ENCODE results near the gene CALCR.
"Not testable (repeated sequence)": the region's sequence is repeated elsewhere in the genome, so short reads cannot be mapped to it uniquely, and the experiment has no call there.

Gene CALCR

GRCh38 chr7:93574646-93575554 lies at the start of gene CALCR:
CALCR (minus strand) TSS chr7:93574724; CDS start chr7:93486981, 87,743 bp downstream.
- DNase-seq (ENCODE audit: low spot score) = no peak

- no peak for DNase-seq (ENCODE audit: low spot score)
Measured at GRCh38 chr7:93623816-93624215, 49.3 kb upstream of the CALCR start.

DNA sequence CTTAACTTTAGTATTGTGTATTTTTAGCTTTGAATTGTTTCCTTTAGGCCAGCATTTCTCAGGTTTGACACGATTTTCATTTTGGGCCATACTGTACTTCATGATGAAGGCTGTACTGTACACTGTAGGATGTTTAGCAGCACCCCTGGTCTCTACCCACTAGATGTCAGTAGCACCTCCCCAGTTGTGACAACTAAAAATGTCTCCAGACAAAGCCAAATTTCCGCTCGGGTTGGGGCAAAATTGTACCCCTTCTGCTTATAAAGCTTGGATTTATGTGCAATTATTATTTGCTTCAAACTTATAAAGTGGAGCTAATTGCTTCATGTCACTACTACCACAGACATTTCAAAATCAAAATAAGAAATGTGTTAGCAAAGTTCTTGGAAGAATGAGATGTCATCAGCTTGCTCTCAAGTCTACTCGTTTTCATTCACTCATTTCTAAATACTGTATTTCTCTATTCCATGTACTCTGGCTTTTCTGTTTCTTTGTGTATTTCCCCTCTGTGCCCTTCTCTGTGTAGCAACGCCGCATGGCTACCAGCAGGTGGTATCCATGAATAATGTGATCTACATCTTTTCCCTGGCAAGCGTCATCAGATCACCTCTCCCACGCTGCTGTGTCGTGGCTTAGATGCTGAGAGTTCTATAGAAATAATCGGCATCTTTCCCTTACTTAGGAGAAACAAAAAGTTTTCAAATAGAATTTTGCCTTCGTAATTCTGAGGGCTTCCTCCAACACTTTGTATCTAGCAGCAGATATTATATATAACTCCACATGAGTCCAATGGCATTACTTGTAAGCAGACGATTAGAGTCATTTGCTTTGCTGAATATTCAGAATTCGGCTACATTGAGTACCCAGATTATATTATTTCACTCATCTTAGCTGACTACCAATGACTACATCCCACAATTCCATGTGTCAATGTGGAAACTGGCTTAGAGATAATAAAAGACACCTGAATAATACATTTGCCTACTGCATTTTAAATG lies 47.8 kb upstream of the CALCR start:
- DNase-seq (ENCODE audit: low spot score) = no peak

DNA sequence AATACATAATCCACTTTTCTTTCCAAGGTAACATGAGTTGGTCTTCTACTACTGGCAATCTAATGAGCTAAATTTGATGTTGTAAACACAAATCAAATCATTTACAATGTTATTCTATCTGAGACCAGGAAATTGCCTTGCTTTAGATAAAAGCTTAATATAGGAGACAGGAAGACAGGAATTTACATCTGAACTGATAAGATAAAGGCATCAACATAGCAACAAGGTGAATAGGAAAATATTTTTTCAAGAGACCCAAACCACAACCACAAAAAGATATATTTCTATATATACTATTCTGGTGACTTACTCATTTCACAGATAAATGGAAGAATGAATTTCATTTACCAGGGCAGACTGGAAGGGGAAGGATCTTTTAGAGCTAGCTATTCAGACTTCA lies 46.3 kb upstream of the CALCR start:
- DNase-seq (ENCODE audit: low spot score) = no peak

GRCh38 chr7:93620057-93620456 lies 45.5 kb upstream of the CALCR start:
- no peak for DNase-seq (ENCODE audit: low spot score)

- DNase-seq (ENCODE audit: low spot score) = no peak
Measured at GRCh38 chr7:93601363-93601762, 26.8 kb upstream of the CALCR start.

DNA sequence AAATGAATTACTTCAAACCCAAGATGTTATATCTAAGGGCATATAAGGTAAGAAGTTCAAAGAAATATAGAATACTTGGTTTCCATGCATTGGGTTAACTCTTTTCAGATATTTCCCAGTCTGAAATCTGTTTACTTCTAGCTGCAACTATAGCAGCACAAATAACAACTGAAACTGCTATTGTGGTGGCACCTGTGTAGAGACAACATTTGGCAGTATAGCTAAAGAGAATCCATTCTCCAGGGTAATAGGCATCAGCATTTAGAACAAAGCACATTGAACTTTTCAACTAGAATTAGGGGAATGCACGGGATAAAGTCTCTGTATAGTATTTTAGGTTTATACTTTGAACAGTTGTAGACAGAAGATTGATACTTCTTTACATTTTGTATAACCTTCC lies 19.7 kb upstream of the CALCR start:
- DNase-seq (ENCODE audit: low spot score) = no peak

DNA sequence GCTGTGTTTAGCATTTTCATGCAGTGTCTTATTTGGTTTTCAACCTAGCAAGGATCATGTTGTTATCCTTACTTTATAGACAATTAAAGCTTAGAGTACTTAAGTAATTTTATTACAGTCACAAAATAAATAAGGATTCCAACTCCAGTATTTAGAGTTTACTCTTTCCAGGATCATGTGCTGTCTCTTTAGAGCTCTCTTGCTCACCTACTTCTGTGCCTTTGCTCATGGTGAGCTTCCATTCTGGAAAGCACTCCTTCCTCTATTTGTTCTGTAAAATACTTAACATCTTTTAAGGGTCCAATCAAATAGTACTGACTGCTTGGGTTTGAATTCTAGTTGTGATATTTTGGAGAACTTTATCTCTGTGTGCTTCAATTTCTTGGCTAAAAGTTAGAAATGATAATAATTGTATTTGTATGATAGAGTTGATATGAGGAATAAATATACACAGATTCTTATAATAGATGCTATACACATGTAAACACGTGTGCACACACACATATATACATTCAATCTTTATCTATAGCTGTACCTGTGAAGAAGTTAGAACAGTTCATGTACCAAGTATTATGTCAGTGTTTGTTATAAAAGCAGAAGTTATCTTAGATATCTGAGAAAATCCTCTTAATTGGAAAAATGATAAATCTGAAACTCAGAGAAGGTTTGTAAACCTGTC lies 18.2 kb upstream of the CALCR start:
- no peak for DNase-seq (ENCODE audit: low spot score)

- not testable (repeated sequence) for DNase-seq (ENCODE audit: low spot score)
Measured at GRCh38 chr7:93591224-93592050, 16.9 kb upstream of the CALCR start.

- DNase-seq (ENCODE audit: low spot score) = not testable (repeated sequence)
Measured at GRCh38 chr7:93586479-93586865, 11.9 kb upstream of the CALCR start.

DNA sequence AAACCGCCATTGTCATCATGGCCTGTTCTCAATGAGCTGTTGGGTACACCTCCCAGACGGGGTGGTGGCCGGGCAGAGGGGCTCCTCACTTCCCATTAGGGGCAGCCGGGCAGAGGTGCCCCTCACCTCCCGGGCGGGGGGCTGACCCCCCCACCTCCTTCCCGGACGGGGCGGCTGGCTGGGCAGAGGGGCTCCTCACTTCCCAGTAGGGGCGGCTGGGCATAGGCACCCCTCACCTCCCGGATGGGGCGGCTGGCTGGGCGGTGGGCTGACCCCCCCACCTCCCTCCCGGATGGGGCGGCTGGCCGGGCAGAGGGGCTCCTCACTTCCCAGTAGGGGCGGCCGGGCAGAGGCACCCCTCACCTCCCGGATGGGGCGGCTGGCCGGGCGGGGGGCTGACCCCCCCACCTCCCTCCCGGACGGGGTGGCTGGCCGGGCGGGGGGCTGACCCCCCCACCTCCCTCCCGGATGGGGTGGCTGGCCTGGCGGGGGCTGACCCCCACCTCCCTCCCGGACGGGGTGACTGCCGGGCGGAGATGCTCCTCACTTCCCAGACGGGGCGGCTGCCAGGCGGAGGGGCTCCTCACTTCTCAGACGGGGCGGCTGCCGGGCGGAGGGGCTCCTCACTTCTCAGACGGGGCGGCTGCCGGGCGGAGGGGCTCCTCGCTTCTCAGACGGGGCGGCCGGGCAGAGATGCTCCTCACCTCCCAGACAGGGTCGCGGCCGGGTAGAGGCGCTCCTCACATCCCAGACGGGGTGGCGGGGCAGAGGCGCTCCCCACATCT lies 11.4 kb upstream of the CALCR start:
- DNase-seq (ENCODE audit: low spot score) = not testable (repeated sequence)

DNA sequence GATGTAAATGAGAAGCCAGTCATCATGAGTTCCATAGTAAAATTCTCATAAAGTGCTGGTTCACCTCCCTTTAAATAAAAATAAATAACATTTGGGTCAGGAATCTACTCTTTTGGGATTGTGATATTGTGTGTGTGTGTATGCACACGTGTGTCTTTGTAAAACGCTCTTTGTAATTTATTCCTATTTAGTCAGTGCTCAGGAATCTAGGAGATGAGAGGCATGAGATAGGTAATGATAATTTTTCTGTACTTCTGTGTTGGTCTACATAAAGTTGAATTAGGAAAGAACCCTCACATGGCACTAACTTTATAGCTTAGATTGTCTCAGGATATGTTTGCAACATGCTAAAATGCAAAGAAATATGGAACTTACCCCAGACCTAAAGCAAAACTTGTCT lies 4.9 kb upstream of the CALCR start:
- DNase-seq (ENCODE audit: low spot score) = no peak

- no peak for DNase-seq (ENCODE audit: low spot score)
Measured at GRCh38 chr7:93578762-93579161, 4.2 kb upstream of the CALCR start.

DNA sequence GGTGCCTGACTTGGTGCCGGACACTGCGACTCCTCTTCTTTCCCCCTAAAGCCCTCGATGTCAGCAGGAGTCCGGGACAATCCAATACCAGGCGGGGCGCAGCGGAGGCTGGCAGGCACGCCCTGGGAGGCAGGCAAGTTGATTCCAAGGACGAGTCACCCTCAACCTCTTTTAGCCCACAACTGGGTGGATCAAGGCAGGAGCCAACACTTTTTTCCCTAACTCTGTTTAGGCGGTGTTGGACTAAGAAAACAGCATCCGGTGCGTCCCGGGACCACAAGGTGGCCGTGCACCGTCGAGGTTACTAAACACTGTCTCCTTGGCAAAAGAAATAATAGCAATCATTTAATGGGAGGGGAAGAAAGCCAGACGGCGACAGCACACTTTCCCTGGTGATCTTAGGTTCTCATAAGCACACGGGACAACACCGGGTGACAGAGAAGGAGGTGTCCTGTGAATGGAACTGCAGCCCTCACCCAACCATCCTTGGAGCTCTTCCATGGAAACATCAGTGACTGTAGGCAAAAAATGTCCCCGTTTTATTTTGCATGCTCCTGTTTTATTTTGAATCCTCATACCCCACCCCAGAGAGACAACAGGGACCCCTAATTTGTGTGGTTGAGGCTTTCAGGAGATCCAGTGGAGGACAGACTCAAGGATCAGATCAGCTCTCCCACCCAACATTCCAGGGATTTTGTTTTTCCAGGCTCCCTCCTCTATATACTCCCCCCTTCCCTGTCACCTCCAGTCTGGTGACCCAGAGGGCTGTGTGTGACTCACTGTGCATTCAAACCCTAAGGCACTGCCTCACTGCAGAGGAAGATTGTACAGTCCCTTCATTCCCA lies 1.3 kb upstream of the CALCR start:
- DNase-seq (ENCODE audit: low spot score) = no peak

DNA sequence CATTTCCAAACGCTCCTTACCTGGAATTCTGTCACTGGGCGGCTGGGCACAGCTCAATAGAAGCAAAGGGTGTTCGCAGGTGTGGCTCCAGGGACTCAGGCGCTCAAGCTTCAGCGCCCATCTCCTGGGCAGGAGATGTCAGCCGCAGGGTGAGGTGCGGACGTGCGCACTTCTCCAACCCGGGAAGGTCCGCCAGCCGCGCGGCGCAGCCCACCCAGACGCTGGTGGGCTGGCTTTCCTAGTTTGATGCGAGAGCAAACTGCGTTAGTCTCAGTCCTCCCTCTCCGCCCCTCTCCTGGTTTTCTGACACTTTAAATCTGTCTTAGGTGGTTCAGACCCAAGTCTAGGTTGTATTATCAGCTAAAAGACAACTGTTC lies 267 bp downstream of the CALCR start:
- DNase-seq (ENCODE audit: low spot score) = no peak

GRCh38 chr7:93569189-93569588 lies 5.3 kb downstream of the CALCR start:
- DNase-seq (ENCODE audit: low spot score) = no peak

GRCh38 chr7:93566876-93567275 lies 7.6 kb downstream of the CALCR start:
- no peak for DNase-seq (ENCODE audit: low spot score)

GRCh38 chr7:93563584-93563983 lies 10.9 kb downstream of the CALCR start:
- no peak for DNase-seq (ENCODE audit: low spot score)

- DNase-seq (ENCODE audit: low spot score) = no peak
Measured at GRCh38 chr7:93562936-93563335, 11.6 kb downstream of the CALCR start.

DNA sequence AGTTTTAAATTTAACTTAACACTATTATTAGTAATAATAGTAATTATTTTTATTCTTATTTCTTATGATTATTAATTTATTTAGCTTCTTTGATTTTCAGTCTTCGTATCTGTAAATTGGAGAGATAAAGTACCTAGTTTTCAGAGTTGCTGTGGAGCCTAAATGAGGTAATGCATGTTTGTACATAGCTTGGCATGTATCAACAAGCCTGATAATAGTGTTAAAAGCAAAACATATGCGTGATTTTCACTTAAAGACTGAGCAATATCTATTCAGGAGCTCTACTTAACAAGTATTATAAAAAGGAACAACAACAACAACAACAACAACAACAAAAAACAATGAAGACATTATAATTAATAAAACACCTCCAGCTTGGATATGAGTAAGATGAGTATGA lies 12.4 kb downstream of the CALCR start:
- DNase-seq (ENCODE audit: low spot score) = no peak
